NCI-H226 (cell line): ENCODE data around the gene HECTD3.
"Not testable (repeated sequence)": the region's sequence is repeated elsewhere in the genome, so short reads cannot be mapped to it uniquely, and the experiment has no call there.

Experiments
- DNase-seq: peaks from one replicate; pipeline ENCODE4 v3.0.0-alpha.2; 2015

HECTD3 gene

GRCh38 chr1:45013551-45014209 lies 2.6 kb upstream of the HECTD3 start:
- DNase-seq: no peak

GRCh38 chr1:45012639-45013278 lies 1.6 kb upstream of the HECTD3 start:
- DNase-seq: peak; percentile 97

GRCh38 chr1:45011837-45012638 lies 914 bp upstream of the HECTD3 start, which contains the start of gene UROD:
TSS of gene UROD (plus strand) at chr1:45012254. CDS start at chr1:45012266, 12 bp downstream.
- DNase-seq: peak; percentile 94

GRCh38 chr1:45009956-45010854 lies 919 bp downstream of the HECTD3 start:
- peak; percentile 11 for DNase-seq

GRCh38 chr1:45009296-45009865 lies 1.7 kb downstream of the HECTD3 start:
- no peak for DNase-seq

GRCh38 chr1:45008516-45008915 lies 2.6 kb downstream of the HECTD3 start:
- no peak for DNase-seq

- DNase-seq: no peak
These were observed 3.0 kb downstream of the HECTD3 start for GRCh38 chr1:45008076-45008475.

GRCh38 chr1:45007311-45007710 lies 3.8 kb downstream of the HECTD3 start:
- no peak for DNase-seq

- no peak for DNase-seq
These were observed 5.4 kb downstream of the HECTD3 start for GRCh38 chr1:45005761-45006160.

- no peak for DNase-seq
These were observed 6.7 kb downstream of the HECTD3 start for GRCh38 chr1:45004281-45004920.

GRCh38 chr1:45003741-45004140 lies 7.4 kb downstream of the HECTD3 start:
- no peak for DNase-seq

- no peak for DNase-seq
These were observed 8.2 kb downstream of the HECTD3 start for GRCh38 chr1:45002650-45003645.

- not testable (repeated sequence) for DNase-seq
These were observed 9.5 kb downstream of the HECTD3 start for GRCh38 chr1:45001576-45001975.

- no peak for DNase-seq
These were observed 10.1 kb downstream of the HECTD3 start for GRCh38 chr1:45001011-45001481.

- no peak for DNase-seq
These were observed 11.9 kb downstream of the HECTD3 start for GRCh38 chr1:44999232-44999631.

GRCh38 chr1:44995467-44996238 lies 15.5 kb downstream of the HECTD3 start:
- DNase-seq: no peak

GRCh38 chr1:44994309-44994898 lies 16.7 kb downstream of the HECTD3 start:
- no peak for DNase-seq

GRCh38 chr1:44988531-44989156 lies 22.5 kb downstream of the HECTD3 start:
- no peak for DNase-seq
